ENCODE measurements around the gene CEP112. TPM values are rescaled to one million over a fixed set of nuclear protein-coding genes. Genes with fewer than 3 reads are reported as not detected.
"Not testable (repeated sequence)": the region's sequence is repeated elsewhere in the genome, so short reads cannot be mapped to it uniquely, and the experiment has no call there.

CEP112 gene
- total and polyA plus RNA-seq, 2 donors, result 4.6 to 8.5 TPM

DNA sequence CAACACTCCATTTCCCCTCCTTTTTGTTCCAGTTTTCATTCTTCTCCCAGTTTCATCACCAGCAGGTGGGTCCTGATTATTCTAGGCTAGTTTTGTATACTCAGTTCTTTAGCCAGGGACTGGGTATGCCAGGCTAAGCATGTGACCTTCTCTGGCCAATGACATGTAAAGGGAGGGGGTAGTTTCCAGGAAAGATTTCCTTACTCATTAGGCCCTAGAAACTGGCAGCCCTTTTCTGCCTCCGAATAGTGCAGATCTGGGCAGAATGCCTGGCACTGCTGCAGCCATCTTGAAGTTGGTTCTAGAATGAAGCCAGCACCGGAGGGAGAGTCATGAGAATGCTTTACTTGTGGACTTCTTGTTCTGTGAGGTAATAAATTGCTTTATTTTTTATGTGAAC, 503.6 kb downstream of the CEP112 start:
- no peak for DNase-seq (ENCODE audit: low read depth in 6 of 9, low spot score in 9 of 9)
- no peaks in the 10 kb centered on the region for H3K36me3 ChIP-seq (ENCODE audit: control insufficient read depth in 2 of 2, insufficient read depth in 2 of 2, low read length in 1 of 2)
- no peak overlapping the region for H3K27ac ChIP-seq (ENCODE audit: low read depth in 1 of 2, low read length in 1 of 2)
- no peak overlapping the region for H3K4me3 ChIP-seq (ENCODE audit: low read length in 2 of 2)
- peaks cover 22 to 30% of the 10 kb centered on the region in 2 donors for H3K4me1 ChIP-seq (ENCODE audit: control insufficient read depth in 2 of 2, insufficient read depth in 2 of 2, low read length in 2 of 2)
- 98% methylated on average over 2 of the region's 2 CpGs for WGBS
- no peaks in the 10 kb centered on the region for H3K9me3 ChIP-seq (ENCODE audit: control insufficient read depth in 2 of 2, insufficient read depth in 1 of 2, low read length in 1 of 2)
- no peaks in the 10 kb centered on the region for H3K27me3 ChIP-seq (ENCODE audit: control insufficient read depth in 2 of 2, insufficient read depth in 1 of 2, low read length in 1 of 2)

DNA sequence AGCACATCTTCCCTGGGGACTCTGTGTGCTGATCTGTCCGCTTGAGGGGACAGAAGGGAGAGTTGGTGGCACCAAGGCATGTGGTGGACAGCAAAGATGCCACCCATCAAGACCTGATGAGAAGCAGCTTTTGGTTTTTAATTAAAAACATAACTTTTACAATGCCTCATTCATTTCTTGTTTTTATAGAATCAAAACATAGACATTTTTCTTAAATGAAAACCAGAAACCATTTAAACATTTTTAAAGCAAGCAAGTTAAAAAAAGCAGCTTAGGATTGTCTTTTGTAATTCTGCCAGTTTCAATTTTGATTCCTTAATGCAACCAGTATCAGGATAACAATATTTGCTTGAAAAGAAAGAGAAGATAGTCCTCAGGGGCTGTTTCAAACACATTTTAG, 506.8 kb downstream of the CEP112 start:
- Histone ChIP-seq H3K9me3 (ENCODE audit: control insufficient read depth in 2 of 2, insufficient read depth in 1 of 2, low read length in 1 of 2) (no peaks in the 10 kb centered on the region), H3K36me3 (ENCODE audit: control insufficient read depth in 2 of 2, insufficient read depth in 2 of 2, low read length in 1 of 2) (no peaks in the 10 kb centered on the region), H3K4me1 (ENCODE audit: control insufficient read depth in 2 of 2, insufficient read depth in 2 of 2, low read length in 2 of 2) (peaks cover 3 to 4% of the 10 kb centered on the region in 2 donors), H3K27me3 (ENCODE audit: control insufficient read depth in 2 of 2, insufficient read depth in 1 of 2, low read length in 1 of 2) (no peaks in the 10 kb centered on the region), H3K27ac (ENCODE audit: low read depth in 1 of 2, low read length in 1 of 2) (no peak overlapping the region), H3K4me3 (ENCODE audit: low read length in 2 of 2) (no peak overlapping the region)
- 97% methylated on average over 1 of the region's 1 CpG for WGBS
- no peak for DNase-seq (ENCODE audit: low read depth in 6 of 9, low spot score in 9 of 9)

DNA sequence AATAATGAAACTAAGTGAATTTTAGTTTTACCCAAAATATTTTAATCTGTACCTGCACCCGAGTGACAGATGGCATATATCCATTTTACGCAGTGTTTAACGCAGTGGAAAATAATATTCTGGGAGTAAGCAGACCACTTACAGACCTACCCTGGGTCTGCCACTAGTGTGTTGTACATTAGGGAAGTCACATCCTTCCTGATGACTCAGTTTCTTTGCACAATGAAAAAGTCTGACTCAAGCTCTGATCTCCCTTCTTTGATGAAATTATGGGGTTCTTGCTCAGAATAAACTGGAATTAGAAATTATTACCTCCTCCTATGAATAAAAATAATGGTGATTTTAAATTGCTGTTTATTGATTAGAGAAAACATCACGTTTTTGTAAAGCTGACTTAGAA, 507.3 kb downstream of the CEP112 start:
- no peaks in the 10 kb centered on the region for H3K9me3 ChIP-seq (ENCODE audit: control insufficient read depth in 2 of 2, insufficient read depth in 1 of 2, low read length in 1 of 2)
- H3K27ac ChIP-seq (ENCODE audit: low read depth in 1 of 2, low read length in 1 of 2), result no peak overlapping the region
- no peak for DNase-seq (ENCODE audit: low read depth in 6 of 9, low spot score in 9 of 9)
- H3K36me3 ChIP-seq (ENCODE audit: control insufficient read depth in 2 of 2, insufficient read depth in 2 of 2, low read length in 1 of 2), result no peaks in the 10 kb centered on the region
- WGBS, result 98% methylated on average over 4 of the region's 4 CpGs
- H3K4me3 ChIP-seq (ENCODE audit: low read length in 2 of 2), result no peak overlapping the region
- H3K4me1 ChIP-seq (ENCODE audit: control insufficient read depth in 2 of 2, insufficient read depth in 2 of 2, low read length in 2 of 2), result no peaks in the 10 kb centered on the region
- H3K27me3 ChIP-seq (ENCODE audit: control insufficient read depth in 2 of 2, insufficient read depth in 1 of 2, low read length in 1 of 2), result no peaks in the 10 kb centered on the region

DNA sequence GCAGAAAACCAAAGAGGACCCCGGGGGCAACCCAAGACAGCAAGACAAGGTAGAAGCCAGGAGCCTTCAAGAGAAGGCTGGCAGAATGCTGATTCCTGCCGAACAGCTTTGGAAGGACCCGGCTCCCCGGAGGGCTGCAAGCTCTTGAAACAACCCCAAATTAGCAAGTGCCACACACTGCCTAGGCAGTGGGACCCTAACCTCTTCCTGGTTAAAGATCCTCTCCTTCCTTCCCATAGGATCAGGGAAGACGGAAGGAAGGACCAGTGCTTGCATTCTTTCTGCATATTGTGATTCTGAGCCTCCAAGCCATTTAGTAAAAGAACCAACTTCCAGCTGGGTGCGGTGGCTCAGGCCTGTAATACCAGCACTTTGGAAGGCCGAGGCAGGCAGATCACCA, 508.5 kb downstream of the CEP112 start:
- no peak overlapping the region for H3K4me3 ChIP-seq (ENCODE audit: low read length in 2 of 2)
- H3K27me3 ChIP-seq (ENCODE audit: control insufficient read depth in 2 of 2, insufficient read depth in 1 of 2, low read length in 1 of 2), result no peaks in the 10 kb centered on the region
- no peaks in the 10 kb centered on the region for H3K36me3 ChIP-seq (ENCODE audit: control insufficient read depth in 2 of 2, insufficient read depth in 2 of 2, low read length in 1 of 2)
- WGBS, result 82% methylated on average over 7 of the region's 7 CpGs
- no peaks in the 10 kb centered on the region for H3K4me1 ChIP-seq (ENCODE audit: control insufficient read depth in 2 of 2, insufficient read depth in 2 of 2, low read length in 2 of 2)
- DNase-seq (ENCODE audit: low read depth in 6 of 9, low spot score in 9 of 9), result no peak
- no peaks in the 10 kb centered on the region for H3K9me3 ChIP-seq (ENCODE audit: control insufficient read depth in 2 of 2, insufficient read depth in 1 of 2, low read length in 1 of 2)
- no peak overlapping the region for H3K27ac ChIP-seq (ENCODE audit: low read depth in 1 of 2, low read length in 1 of 2)

DNA sequence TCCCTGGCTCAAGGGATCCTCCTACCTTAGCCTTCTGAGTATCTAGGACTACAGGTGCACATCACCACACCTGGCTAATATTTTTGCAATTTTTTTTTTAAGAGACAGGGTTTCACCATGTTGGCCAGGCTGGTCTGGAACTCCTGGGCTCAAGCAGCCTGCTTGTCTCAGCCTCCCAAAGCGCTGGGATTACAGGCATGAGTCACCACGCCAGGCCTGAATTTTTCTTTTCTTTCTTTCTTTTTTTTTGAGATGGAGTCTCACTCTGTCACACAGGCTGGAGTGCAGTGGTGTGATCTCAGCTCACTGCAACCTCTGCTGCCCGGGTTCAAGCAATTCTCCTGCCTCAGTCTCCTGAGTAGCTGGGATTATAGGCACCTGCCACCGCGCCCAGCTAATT, 510.2 kb downstream of the CEP112 start:
- not testable (repeated sequence) for DNase-seq (ENCODE audit: low read depth in 6 of 9, low spot score in 9 of 9); H3K36me3 ChIP-seq (ENCODE audit: control insufficient read depth in 2 of 2, insufficient read depth in 2 of 2, low read length in 1 of 2); H3K27me3 ChIP-seq (ENCODE audit: control insufficient read depth in 2 of 2, insufficient read depth in 1 of 2, low read length in 1 of 2); H3K4me3 ChIP-seq (ENCODE audit: low read length in 2 of 2); H3K27ac ChIP-seq (ENCODE audit: low read depth in 1 of 2, low read length in 1 of 2); H3K4me1 ChIP-seq (ENCODE audit: control insufficient read depth in 2 of 2, insufficient read depth in 2 of 2, low read length in 2 of 2); H3K9me3 ChIP-seq (ENCODE audit: control insufficient read depth in 2 of 2, insufficient read depth in 1 of 2, low read length in 1 of 2)
- WGBS, result 79% methylated on average over 5 of the region's 5 CpGs

DNA sequence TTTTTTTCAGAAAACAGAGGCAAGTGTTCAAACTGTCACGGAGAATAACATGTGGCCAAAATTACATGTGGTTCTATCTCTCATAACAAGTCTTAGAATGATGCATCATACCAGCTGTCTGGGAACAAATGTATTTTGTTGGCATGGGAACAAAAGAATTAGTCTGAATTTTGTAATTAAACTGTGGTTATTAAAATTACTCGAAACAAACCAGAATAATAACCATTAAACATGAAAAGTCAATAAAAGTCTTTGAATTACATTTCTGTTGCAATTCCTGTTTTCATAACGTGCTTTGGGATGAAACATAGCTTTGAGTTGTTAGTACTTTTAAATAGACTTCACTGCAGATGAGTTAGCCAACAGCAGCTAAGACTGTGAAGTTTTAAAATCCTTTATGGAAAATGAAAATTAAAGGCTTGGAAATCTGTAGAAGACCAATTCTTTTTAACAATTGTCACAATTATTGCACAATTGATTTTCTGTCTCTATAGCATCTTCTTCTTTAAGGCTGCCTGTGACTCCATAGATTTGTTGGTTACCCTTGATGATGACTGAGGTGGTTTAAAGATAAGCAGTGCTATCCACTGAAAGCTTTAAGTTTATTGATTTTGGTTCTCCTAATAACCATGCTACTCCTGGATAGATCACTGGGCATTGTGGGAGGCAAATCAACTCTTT, 512.6 kb downstream of the CEP112 start:
- Histone ChIP-seq H3K9me3 (ENCODE audit: control insufficient read depth in 2 of 2, insufficient read depth in 1 of 2, low read length in 1 of 2) (no peaks in the 10 kb centered on the region), H3K27ac (ENCODE audit: low read depth in 1 of 2, low read length in 1 of 2) (no peak overlapping the region), H3K4me3 (ENCODE audit: low read length in 2 of 2) (no peak overlapping the region), H3K27me3 (ENCODE audit: control insufficient read depth in 2 of 2, insufficient read depth in 1 of 2, low read length in 1 of 2) (no peaks in the 10 kb centered on the region), H3K36me3 (ENCODE audit: control insufficient read depth in 2 of 2, insufficient read depth in 2 of 2, low read length in 1 of 2) (no peaks in the 10 kb centered on the region), H3K4me1 (ENCODE audit: control insufficient read depth in 2 of 2, insufficient read depth in 2 of 2, low read length in 2 of 2) (no peaks in the 10 kb centered on the region)
- WGBS, result 95% methylated on average over 3 of the region's 3 CpGs
- DNase-seq (ENCODE audit: low read depth in 6 of 9, low spot score in 9 of 9), result no peak

DNA sequence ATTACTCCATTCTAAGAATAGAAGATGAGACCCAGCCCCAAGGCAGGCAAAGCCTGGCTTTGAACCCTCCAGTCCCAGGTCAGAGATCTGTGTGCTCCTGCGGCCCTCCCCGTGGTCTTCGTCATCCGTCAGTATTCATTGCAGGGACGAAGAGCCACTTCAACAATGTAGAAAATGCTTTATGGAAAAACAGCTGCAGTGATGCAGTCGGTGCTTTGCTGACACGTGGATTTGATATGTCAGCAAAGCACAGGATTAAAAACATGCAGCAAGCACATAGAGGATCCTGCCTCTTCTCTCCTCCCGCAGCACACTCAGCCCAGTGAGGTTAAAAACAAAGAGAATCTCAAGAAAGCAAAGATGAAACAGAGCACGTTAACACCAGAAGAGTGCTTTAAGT, 513.4 kb downstream of the CEP112 start:
- H3K4me3 ChIP-seq (ENCODE audit: low read length in 2 of 2), result no peak overlapping the region
- H3K27ac ChIP-seq (ENCODE audit: low read depth in 1 of 2, low read length in 1 of 2), result no peak overlapping the region
- WGBS, result 92% methylated on average over 9 of the region's 9 CpGs
- no peak for DNase-seq (ENCODE audit: low read depth in 6 of 9, low spot score in 9 of 9)
- no peaks in the 10 kb centered on the region for H3K36me3 ChIP-seq (ENCODE audit: control insufficient read depth in 2 of 2, insufficient read depth in 2 of 2, low read length in 1 of 2)
- H3K4me1 ChIP-seq (ENCODE audit: control insufficient read depth in 2 of 2, insufficient read depth in 2 of 2, low read length in 2 of 2), result no peaks in the 10 kb centered on the region
- H3K9me3 ChIP-seq (ENCODE audit: control insufficient read depth in 2 of 2, insufficient read depth in 1 of 2, low read length in 1 of 2), result no peaks in the 10 kb centered on the region
- no peaks in the 10 kb centered on the region for H3K27me3 ChIP-seq (ENCODE audit: control insufficient read depth in 2 of 2, insufficient read depth in 1 of 2, low read length in 1 of 2)

DNA sequence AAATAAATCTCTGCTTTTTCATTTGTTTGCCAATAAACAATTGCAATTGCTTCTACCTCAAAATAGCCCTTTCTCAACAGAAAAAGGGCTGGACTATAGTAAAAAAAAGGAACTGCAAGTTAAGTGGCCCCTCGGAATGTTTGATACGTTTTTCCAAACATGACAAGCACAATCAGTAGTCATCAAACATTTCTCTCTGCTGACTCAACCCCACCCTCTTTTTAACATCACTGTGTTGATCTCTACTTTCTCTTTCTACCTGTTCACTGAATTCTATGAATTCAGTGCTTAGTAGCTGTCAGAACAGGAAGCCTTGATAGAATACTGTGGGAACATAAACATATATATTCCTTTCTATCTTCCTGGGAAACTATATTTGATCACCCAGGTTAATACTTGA, 514.0 kb downstream of the CEP112 start:
- 86% methylated on average over 2 of the region's 2 CpGs for WGBS
- Histone ChIP-seq H3K27ac (ENCODE audit: low read depth in 1 of 2, low read length in 1 of 2) (no peak overlapping the region), H3K4me1 (ENCODE audit: control insufficient read depth in 2 of 2, insufficient read depth in 2 of 2, low read length in 2 of 2) (no peaks in the 10 kb centered on the region), H3K36me3 (ENCODE audit: control insufficient read depth in 2 of 2, insufficient read depth in 2 of 2, low read length in 1 of 2) (no peaks in the 10 kb centered on the region), H3K4me3 (ENCODE audit: low read length in 2 of 2) (no peak overlapping the region), H3K9me3 (ENCODE audit: control insufficient read depth in 2 of 2, insufficient read depth in 1 of 2, low read length in 1 of 2) (no peaks in the 10 kb centered on the region), H3K27me3 (ENCODE audit: control insufficient read depth in 2 of 2, insufficient read depth in 1 of 2, low read length in 1 of 2) (no peaks in the 10 kb centered on the region)
- DNase-seq (ENCODE audit: low read depth in 6 of 9, low spot score in 9 of 9), result no peak

DNA sequence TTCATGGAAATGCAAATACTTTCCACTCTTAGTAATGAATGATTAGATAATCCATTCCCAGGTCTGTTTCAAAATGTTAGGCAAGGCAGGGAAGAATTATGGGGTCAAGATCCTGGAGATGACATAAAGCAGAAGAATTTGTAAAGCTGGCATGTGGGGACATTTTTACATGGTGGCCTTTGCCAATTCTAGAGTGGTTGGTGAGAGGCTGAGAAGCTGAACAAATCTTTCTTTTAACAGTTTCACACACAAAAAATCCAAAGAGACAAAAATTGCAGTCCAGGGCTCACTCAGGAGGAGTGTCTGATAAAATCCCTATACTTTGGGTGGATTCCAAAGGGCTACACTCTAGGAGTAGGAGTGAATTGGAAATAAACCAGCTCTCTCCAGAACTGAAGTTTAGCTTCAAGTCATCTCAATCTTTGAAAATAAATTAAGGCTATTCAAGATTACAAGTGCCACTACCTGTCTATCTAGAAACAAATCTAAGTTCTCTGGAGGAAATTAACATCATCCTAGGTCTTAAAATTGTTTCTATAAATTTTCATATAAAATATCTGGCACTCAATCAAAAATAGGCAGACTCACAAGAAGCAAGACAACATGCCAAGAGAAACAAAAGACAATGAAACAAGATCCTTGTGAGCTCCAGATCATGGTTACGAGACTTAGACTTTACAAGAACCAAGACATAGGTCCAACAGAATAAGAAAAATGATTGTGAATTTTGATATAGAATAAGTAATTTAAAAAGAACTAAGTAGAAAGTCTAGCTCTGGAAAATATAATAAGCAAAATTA, 517.5 kb downstream of the CEP112 start:
- no peaks in the 10 kb centered on the region for H3K4me1 ChIP-seq (ENCODE audit: control insufficient read depth in 2 of 2, insufficient read depth in 2 of 2, low read length in 2 of 2)
- no peaks in the 10 kb centered on the region for H3K27me3 ChIP-seq (ENCODE audit: control insufficient read depth in 2 of 2, insufficient read depth in 1 of 2, low read length in 1 of 2)
- H3K36me3 ChIP-seq (ENCODE audit: control insufficient read depth in 2 of 2, insufficient read depth in 2 of 2, low read length in 1 of 2), result no peaks in the 10 kb centered on the region
- no peak overlapping the region for H3K4me3 ChIP-seq (ENCODE audit: low read length in 2 of 2)
- no peaks in the 10 kb centered on the region for H3K9me3 ChIP-seq (ENCODE audit: control insufficient read depth in 2 of 2, insufficient read depth in 1 of 2, low read length in 1 of 2)
- no peak overlapping the region for H3K27ac ChIP-seq (ENCODE audit: low read depth in 1 of 2, low read length in 1 of 2)
- WGBS, result 94% methylated on average over 1 of the region's 1 CpG
- DNase-seq (ENCODE audit: low read depth in 6 of 9, low spot score in 9 of 9), result no peak

Data from thymus (tissue), 11 donors.